Uterus (tissue), 2 donors: Measurements from ENCODE around the gene TRIM10.

ENCODE experiments used
- CTCF ChIP-seq, 4 experiments: fragments of 200-600 bp in 2 of 4; fragments of 450-650 bp in 2 of 4; sonication (generic) in 2 of 4; IDR thresholded peaks; one replicate each; pipeline ENCODE4 v1.5.1; 2016 to 2019; ENCODE audit warnings: antibody characterized with exemption in 4 of 4, mild to moderate bottlenecking in 2 of 4, moderate library complexity in 1 of 4
- POLR2A ChIP-seq, 2 donors: fragments of 450-650 bp; IDR thresholded peaks; one replicate each; pipeline ENCODE4 v1.6.1; 2016; ENCODE audit warnings: antibody characterized with exemption in 2 of 2, mild to moderate bottlenecking in 1 of 2, moderate library complexity in 1 of 2

- no peak for TF ChIP-seq POLR2A (IDR thresholded peaks at IDR 0.05)
- TF ChIP-seq CTCF (IDR thresholded peaks at IDR 0.05): no peak
These were observed 39.7 kb upstream of the TRIM10 start for GRCh38 chr6:30200551-30201281.
